GM19397 (cell line): Measurements from ENCODE around the gene RIT1.
"Not testable (repeated sequence)": the region's sequence is repeated elsewhere in the genome, so short reads cannot be mapped to it uniquely, and the experiment has no call there.

Experiments used
- ATAC-seq: cut with Tn5 transposase; IDR thresholded peaks from one replicate; pipeline ENCODE4 v1.9.1; 2021; ENCODE audit warnings: mild to moderate bottlenecking, moderate library complexity; ENCODE audit not compliant: unreplicated experiment

The RIT1 gene

GRCh38 chr1:155934097-155934935 is 23.2 kb upstream of the RIT1 start, which contains the start of gene KHDC4:
KHDC4 (minus strand) TSS chr1:155934413; CDS start chr1:155934373, 40 bp downstream.
- peak; percentile 87 for ATAC-seq

GRCh38 chr1:155933591-155934096 is 22.5 kb upstream of the RIT1 start:
- no peak for ATAC-seq

- no peak for ATAC-seq
These were observed 21.3 kb upstream of the RIT1 start for GRCh38 chr1:155932487-155932886.

GRCh38 chr1:155932081-155932480 is 20.9 kb upstream of the RIT1 start:
- ATAC-seq = no peak

- ATAC-seq = no peak
These were observed 20.3 kb upstream of the RIT1 start for GRCh38 chr1:155931332-155932038.

- ATAC-seq = not testable (repeated sequence)
These were observed 19.6 kb upstream of the RIT1 start for GRCh38 chr1:155930725-155931124.

GRCh38 chr1:155929057-155929456 is 17.9 kb upstream of the RIT1 start:
- ATAC-seq = no peak

- no peak for ATAC-seq
These were observed 14.4 kb upstream of the RIT1 start for GRCh38 chr1:155925506-155925905.

GRCh38 chr1:155920717-155921116 is 9.6 kb upstream of the RIT1 start:
- no peak for ATAC-seq

- no peak for ATAC-seq
These were observed 8.7 kb upstream of the RIT1 start for GRCh38 chr1:155919801-155920200.

GRCh38 chr1:155918660-155919059 is 7.5 kb upstream of the RIT1 start:
- no peak for ATAC-seq

- ATAC-seq = no peak
These were observed 3.0 kb upstream of the RIT1 start for GRCh38 chr1:155913969-155914757.

- no peak for ATAC-seq
These were observed 947 bp upstream of the RIT1 start for GRCh38 chr1:155912056-155912536.

GRCh38 chr1:155910621-155911121 is 478 bp downstream of the RIT1 start:
- peak; percentile 23 for ATAC-seq

GRCh38 chr1:155909894-155910293 is 1.3 kb downstream of the RIT1 start:
- no peak for ATAC-seq

- no peak for ATAC-seq
These were observed 6.9 kb downstream of the RIT1 start for GRCh38 chr1:155904261-155904660.

GRCh38 chr1:155900161-155900560 is 11.0 kb downstream of the RIT1 start:
- no peak for ATAC-seq

GRCh38 chr1:155899683-155900082 is 11.5 kb downstream of the RIT1 start:
- ATAC-seq = no peak

GRCh38 chr1:155898888-155899287 is 12.3 kb downstream of the RIT1 start:
- ATAC-seq = no peak

GRCh38 chr1:155897746-155898145 is 13.4 kb downstream of the RIT1 start:
- ATAC-seq = no peak

- not testable (repeated sequence) for ATAC-seq
These were observed 14.7 kb downstream of the RIT1 start for GRCh38 chr1:155896476-155896875.
